Measurements from ENCODE around the gene SECTM1. TPM values are rescaled to one million over a fixed set of nuclear protein-coding genes. Genes with fewer than 3 reads are reported as not detected.

The SECTM1 gene
- total RNA-seq, 1 donor from 2014 or later, result not detected

- peaks cover 13% of the 10 kb centered on the region for H3K27me3 Mint-ChIP-seq
- ChIA-PET CTCF (interaction anchor here (1.0 to 4.2 kb wide), 3 partner anchors 199 to 424 kb away, joined by 7 to 30 read pairs (median 7); no protein-coding TSS in a partner anchor), POLR2A (interaction anchor here (0.6 to 0.8 kb wide), 3 partner anchors 8 to 526 kb away, joined by 3 to 5 read pairs (median 3); no protein-coding TSS in a partner anchor)
- intact Hi-C loops (cut with micrococcal nuclease), result loop anchor here (1.0 to 5.0 kb wide), 4 partner anchors 62 to 425 kb away; no protein-coding TSS in a partner anchor
- peak; percentile 91 for ATAC-seq (ENCODE audit: low read depth)
- peaks cover 9% of the 10 kb centered on the region for H3K4me1 Mint-ChIP-seq
- peak; percentile 70 for TF ChIP-seq CTCF (IDR thresholded peaks at IDR 0.05)
- H3K9me3 Mint-ChIP-seq, result no peaks in the 10 kb centered on the region
- no peak overlapping the region for H3K4me3 Mint-ChIP-seq
- no peak overlapping the region for H3K27ac Mint-ChIP-seq
- H3K36me3 Mint-ChIP-seq (ENCODE audit: low read depth), result no peaks in the 10 kb centered on the region
- peak; percentile 67 for DNase-seq
Measured at GRCh38 chr17:82351713-82352488, 18.3 kb upstream of the SECTM1 start.

GRCh38 chr17:82351254-82351712 lies 17.7 kb upstream of the SECTM1 start:
- CTCF ChIA-PET, result interaction anchor here (1.4 to 4.2 kb wide), 2 partner anchors 115 to 203 kb away, joined by 5 to 30 read pairs; no protein-coding TSS in a partner anchor
- H3K27ac Mint-ChIP-seq, result no peak overlapping the region
- H3K4me1 Mint-ChIP-seq, result peaks cover 9% of the 10 kb centered on the region
- intact Hi-C loops (cut with micrococcal nuclease), result loop anchor here (1.0 to 5.0 kb wide), 4 partner anchors 63 to 426 kb away; no protein-coding TSS in a partner anchor
- no peaks in the 10 kb centered on the region for H3K9me3 Mint-ChIP-seq
- TF ChIP-seq CTCF (IDR thresholded peaks at IDR 0.05), result no peak
- ATAC-seq (ENCODE audit: low read depth), result no peak
- no peaks in the 10 kb centered on the region for H3K36me3 Mint-ChIP-seq (ENCODE audit: low read depth)
- DNase-seq, result no peak
- no peak overlapping the region for H3K4me3 Mint-ChIP-seq
- POLR2A ChIA-PET, result interaction anchor here (0.6 kb wide), 1 partner anchor 525 kb away, joined by 3 read pairs; no protein-coding TSS in a partner anchor
- H3K27me3 Mint-ChIP-seq, result peaks cover 14% of the 10 kb centered on the region

DNA sequence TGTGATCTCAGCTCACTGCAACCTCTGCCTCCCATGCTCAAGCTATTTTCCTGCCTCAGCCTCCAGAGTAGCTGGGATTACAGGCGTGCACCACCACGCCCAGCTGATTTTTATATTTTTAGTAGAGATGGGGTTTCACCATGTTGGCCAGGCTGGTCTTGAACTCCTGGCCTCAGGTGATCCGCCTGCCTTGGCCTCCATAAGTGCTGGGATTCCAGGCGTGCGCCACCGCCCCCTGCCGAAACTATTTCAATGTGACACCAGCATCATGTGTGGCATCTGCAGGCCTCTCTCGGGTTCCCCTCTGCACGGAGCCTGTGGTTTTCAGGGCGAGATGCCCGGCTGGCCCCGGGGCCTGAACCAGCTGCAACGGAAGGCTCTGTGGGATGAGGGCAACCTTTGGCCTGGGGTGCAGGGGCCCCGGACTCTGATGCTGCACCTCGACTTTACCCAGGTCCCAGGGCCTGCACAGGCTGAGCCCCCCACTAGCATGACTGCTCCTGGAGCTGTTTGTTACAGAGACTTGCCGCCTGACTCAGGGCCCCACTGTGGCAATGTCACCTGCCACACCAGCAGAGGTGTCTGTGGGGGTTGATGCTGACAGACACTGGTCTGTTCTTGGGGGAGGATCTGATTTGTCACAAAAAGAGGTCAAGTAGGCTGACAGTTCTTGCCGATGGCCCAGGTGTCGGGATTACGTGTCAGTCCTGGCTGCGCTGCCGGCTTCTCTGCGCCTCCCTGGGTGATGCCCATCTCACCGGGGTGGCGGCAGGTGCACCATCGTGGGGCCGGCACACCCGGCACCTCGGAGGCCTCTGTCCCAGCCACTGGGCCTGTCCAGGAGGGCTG lies 16.8 kb upstream of the SECTM1 start:
- ATAC-seq (ENCODE audit: low read depth), result peak; percentile 39
- POLR2A ChIA-PET, result no interaction called here
- TF ChIP-seq CTCF (IDR thresholded peaks at IDR 0.05), result no peak
- H3K36me3 Mint-ChIP-seq (ENCODE audit: low read depth), result no peaks in the 10 kb centered on the region
- peaks cover 15% of the 10 kb centered on the region for H3K27me3 Mint-ChIP-seq
- peaks cover 9% of the 10 kb centered on the region for H3K4me1 Mint-ChIP-seq
- intact Hi-C loops (cut with micrococcal nuclease), result loop anchor here (1.0 to 5.0 kb wide), 4 partner anchors 64 to 427 kb away; no protein-coding TSS in a partner anchor
- no peak for DNase-seq
- no peaks in the 10 kb centered on the region for H3K9me3 Mint-ChIP-seq
- no peak overlapping the region for H3K4me3 Mint-ChIP-seq
- CTCF ChIA-PET, result interaction anchor here (1.1 to 4.2 kb wide), 4 partner anchors 48 to 204 kb away, joined by 3 to 30 read pairs (median 4); no protein-coding TSS in a partner anchor
- no peak overlapping the region for H3K27ac Mint-ChIP-seq

- TF ChIP-seq CTCF (IDR thresholded peaks at IDR 0.05), result no peak
- H3K9me3 Mint-ChIP-seq, result no peaks in the 10 kb centered on the region
- POLR2A ChIA-PET, result no interaction called here
Measured at GRCh38 chr17:82349287-82349701, 15.7 kb upstream of the SECTM1 start.

More at GRCh38 chr17:82349287-82349701, 15.7 kb upstream of the SECTM1 start:
- H3K36me3 Mint-ChIP-seq (ENCODE audit: low read depth), result no peaks in the 10 kb centered on the region
- H3K27me3 Mint-ChIP-seq, result peaks cover 18% of the 10 kb centered on the region
- ATAC-seq (ENCODE audit: low read depth) (no peak), DNase-seq (no peak)
- H3K4me1 Mint-ChIP-seq, result peaks cover 9% of the 10 kb centered on the region
- no peak overlapping the region for H3K27ac Mint-ChIP-seq
- CTCF ChIA-PET, result interaction anchor here (1.1 to 4.2 kb wide), 4 partner anchors 47 to 205 kb away, joined by 3 to 30 read pairs (median 4); no protein-coding TSS in a partner anchor
- no peak overlapping the region for H3K4me3 Mint-ChIP-seq
- intact Hi-C loops (cut with micrococcal nuclease), result no loop called here

Data from activated B cell treated with CpG ODN at 0.5 μM for 24 hours (primary cell).